Endothelial cell (in vitro differentiated cells): ENCODE results near the gene NEK3. TPM values are rescaled to one million over a fixed set of nuclear protein-coding genes. Genes with fewer than 3 reads are reported as not detected.
"Not testable (repeated sequence)": the region's sequence is repeated elsewhere in the genome, so short reads cannot be mapped to it uniquely, and the experiment has no call there.

ENCODE experiments used
- DNase-seq: peaks from one replicate; pipeline ENCODE4 v3.0.0; 2021; ENCODE audit warnings: low spot score
- H3K27ac Mint-ChIP-seq: one replicate; pipeline ENCODE4 v1.8.0; 2021; ENCODE audit warnings: mixed read lengths, inconsistent platforms; ENCODE audit not compliant: unreplicated experiment
- H3K27me3 Mint-ChIP-seq: one replicate; pipeline ENCODE4 v1.8.0; 2021; ENCODE audit warnings: mild to moderate bottlenecking, moderate library complexity, mixed read lengths, inconsistent platforms; ENCODE audit not compliant: unreplicated experiment
- H3K36me3 Mint-ChIP-seq: one replicate; pipeline ENCODE4 v1.8.0; 2021; ENCODE audit warnings: mild to moderate bottlenecking, low read depth, mixed read lengths, inconsistent platforms; ENCODE audit not compliant: unreplicated experiment
- H3K4me1 Mint-ChIP-seq: one replicate; pipeline ENCODE4 v1.8.0; 2021; ENCODE audit warnings: mild to moderate bottlenecking, mixed read lengths, inconsistent platforms; ENCODE audit not compliant: unreplicated experiment
- H3K4me3 Mint-ChIP-seq: one replicate; pipeline ENCODE4 v1.8.0; 2021; ENCODE audit warnings: mild to moderate bottlenecking, mixed read lengths, inconsistent platforms; ENCODE audit not compliant: unreplicated experiment
- H3K9me3 Mint-ChIP-seq: one replicate; pipeline ENCODE4 v1.8.0; 2021; ENCODE audit warnings: mixed read lengths, inconsistent platforms; ENCODE audit not compliant: unreplicated experiment
- CTCF ChIP-seq: fragments of 200-600 bp; sonication (generic); IDR thresholded peaks from one replicate; pipeline ENCODE4 v1.5.0; 2021; ENCODE audit warnings: antibody characterized with exemption; ENCODE audit not compliant: unreplicated experiment
- total RNA-seq: library from RNA; stranded (reverse); fragmentation: NEBNext Ultra II Directional; extraction: Animal tissue kit (Norgen Biotek cat#: 25700); gene quantifications from one replicate; pipeline ENCODE4 v1.2.1, GENCODE V29; 2021; ENCODE audit not compliant: unreplicated experiment

The NEK3 gene
- total RNA-seq, 1 donor from 2014 or later, result 82.4 TPM

- DNase-seq, result no peak
- peaks cover under 1% of the 10 kb centered on the region for H3K27me3 Mint-ChIP-seq
- H3K9me3 Mint-ChIP-seq, result no peaks in the 10 kb centered on the region
- H3K4me3 Mint-ChIP-seq, result no peak overlapping the region
- peaks cover 2% of the 10 kb centered on the region for H3K4me1 Mint-ChIP-seq
- no peaks in the 10 kb centered on the region for H3K36me3 Mint-ChIP-seq
- H3K27ac Mint-ChIP-seq, result no peak overlapping the region
- no peak for TF ChIP-seq CTCF
Measured at GRCh38 chr13:52109116-52109670, 50.2 kb downstream of the NEK3 start.

DNA sequence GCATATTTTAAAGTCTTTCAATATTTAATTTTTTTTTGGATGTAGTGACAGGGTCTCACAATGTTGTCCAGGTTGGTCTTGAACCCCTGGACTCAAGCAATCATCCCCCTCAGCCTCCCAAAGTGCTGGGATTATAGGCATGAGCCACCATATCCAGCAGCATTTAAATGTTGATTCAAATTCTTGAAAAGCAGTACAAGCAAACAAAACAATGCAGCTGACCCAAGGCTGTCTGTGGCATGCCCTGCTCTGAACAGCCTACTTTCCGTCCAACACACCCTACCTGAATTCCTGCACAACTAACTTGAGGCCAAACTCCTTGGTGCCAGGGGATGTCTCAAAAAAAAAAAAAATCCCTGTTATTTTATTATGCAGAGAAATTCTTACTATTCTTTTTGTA lies 53.6 kb downstream of the NEK3 start:
- H3K9me3 Mint-ChIP-seq, result no peaks in the 10 kb centered on the region
- no peaks in the 10 kb centered on the region for H3K27me3 Mint-ChIP-seq
- DNase-seq, result no peak
- H3K36me3 Mint-ChIP-seq, result no peaks in the 10 kb centered on the region
- peaks cover 2% of the 10 kb centered on the region for H3K4me1 Mint-ChIP-seq
- H3K27ac Mint-ChIP-seq, result no peak overlapping the region
- TF ChIP-seq CTCF, result no peak
- no peak overlapping the region for H3K4me3 Mint-ChIP-seq

DNA sequence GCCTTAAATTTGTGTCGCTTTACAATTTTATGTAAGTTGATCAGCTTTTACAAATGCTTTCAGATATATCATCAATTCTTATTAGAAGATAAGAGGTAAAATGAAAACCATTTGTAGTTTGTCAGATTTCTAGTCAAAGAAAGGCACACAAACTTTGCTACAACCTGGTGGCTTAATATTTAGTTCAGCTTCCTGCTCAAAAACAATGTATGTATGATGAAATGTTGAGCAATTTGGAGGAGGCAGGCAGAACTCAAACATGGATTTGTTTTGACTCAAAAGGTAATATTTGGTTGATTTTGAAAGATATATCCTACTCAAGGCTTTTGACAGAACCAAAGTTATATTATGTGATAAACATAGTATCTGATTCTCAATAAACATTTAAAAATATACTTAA lies 54.8 kb downstream of the NEK3 start:
- Mint-ChIP-seq H3K27ac (no peak overlapping the region), H3K36me3 (no peaks in the 10 kb centered on the region), H3K4me3 (no peak overlapping the region), H3K4me1 (no peaks in the 10 kb centered on the region), H3K9me3 (no peaks in the 10 kb centered on the region), H3K27me3 (no peaks in the 10 kb centered on the region)
- DNase-seq, result no peak
- TF ChIP-seq CTCF, result no peak

- Mint-ChIP-seq H3K9me3 (no peaks in the 10 kb centered on the region), H3K4me3 (no peak overlapping the region), H3K27ac (no peak overlapping the region), H3K27me3 (no peaks in the 10 kb centered on the region), H3K4me1 (no peaks in the 10 kb centered on the region), H3K36me3 (no peaks in the 10 kb centered on the region)
- no peak for DNase-seq
- TF ChIP-seq CTCF, result no peak
Measured at GRCh38 chr13:52103386-52103785, 56.0 kb downstream of the NEK3 start.

GRCh38 chr13:52102423-52102822 lies 57.0 kb downstream of the NEK3 start:
- not testable (repeated sequence) for H3K4me1 Mint-ChIP-seq, DNase-seq, H3K9me3 Mint-ChIP-seq, H3K36me3 Mint-ChIP-seq, H3K27ac Mint-ChIP-seq, H3K27me3 Mint-ChIP-seq, H3K4me3 Mint-ChIP-seq

DNA sequence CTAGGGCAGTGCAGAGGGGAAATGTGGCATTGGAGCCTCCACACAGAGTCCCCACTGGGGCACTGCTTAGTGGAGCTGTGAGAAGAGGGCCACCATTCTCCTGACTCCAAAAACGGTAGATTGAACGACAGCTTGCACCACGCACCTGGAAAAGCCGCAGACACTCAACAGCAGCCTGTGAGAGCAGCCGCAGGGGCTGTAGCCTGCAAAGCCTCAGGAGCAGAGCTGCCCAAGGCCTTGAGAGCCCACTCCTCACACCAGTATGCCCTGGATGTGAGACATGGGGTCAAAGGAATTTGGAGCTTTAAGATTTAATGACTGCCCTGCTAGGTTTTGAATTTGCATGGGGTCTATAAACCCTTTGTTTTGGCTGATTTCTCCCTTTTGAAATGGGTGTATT lies 62.2 kb downstream of the NEK3 start:
- no peak for TF ChIP-seq CTCF
- no peak overlapping the region for H3K4me3 Mint-ChIP-seq
- DNase-seq, result no peak
- H3K27me3 Mint-ChIP-seq, result peaks cover 3% of the 10 kb centered on the region
- peaks cover 5% of the 10 kb centered on the region for H3K36me3 Mint-ChIP-seq
- H3K4me1 Mint-ChIP-seq, result no peaks in the 10 kb centered on the region
- peaks cover 6% of the 10 kb centered on the region for H3K9me3 Mint-ChIP-seq
- H3K27ac Mint-ChIP-seq, result no peak overlapping the region
